K562 (cell line): Measurements from ENCODE around the gene DGKE. TPM values are rescaled to one million over a fixed set of nuclear protein-coding genes. Genes with fewer than 3 reads are reported as not detected.

Experiments
- ATAC-seq: fragments of 200-7000 bp; cut with Tn5 transposase; 3 replicates; pipeline ENCODE4 v1.9.1; 2020; ENCODE audit warnings: moderate library complexity
- BruUV-seq: library from RNA; stranded (reverse); fragments of 400-500 nt; replicated peaks from 2 replicates; lab custom pipeline; 2021; lab: Mats Ljungman, UMichigan
- CTCF ChIA-PET: fragments of 300-600 bp; formaldehyde crosslinking; extraction: SDS; loops from one replicate; lab custom pipeline; 2021; ENCODE audit warnings: low intra/inter-chr PET ratio; lab: Yijun Ruan, JAX
- POLR2A ChIA-PET: fragments of 300-600, 350-650 bp; sonication (Branson Sonifier 250); formaldehyde crosslinking; extraction: SDS; loops from one replicate; lab custom pipeline; 2021; ENCODE audit warnings: antibody characterized with exemption, inconsistent platforms; lab: Yijun Ruan, JAX
- DNase-seq, 4 experiments: peaks; one replicate each; pipeline versions ENCODE4 v3.0.0 to v3.0.0-alpha.2; 2011 to 2018; ENCODE audit warnings: low spot score in 3 of 4, mixed read lengths in 3 of 4; ENCODE audit errors: extremely low read depth in 1 of 4
- FAIRE-seq: peaks from 2 replicates; lab custom pipeline; 2011; peaks lifted over from hg19 to GRCh38; lab: Jason Lieb, UNC
- H2AFZ ChIP-seq: 2 replicates; pipeline ENCODE4 v1.6.0; 2011; ENCODE audit warnings: low read depth, low read length, control low read depth, inconsistent platforms
- H3K27ac ChIP-seq: fragments of 200-600 bp; 3 replicates; pipeline ENCODE4 v1.8.0; 2011; ENCODE audit warnings: low read depth, mild to moderate bottlenecking, control low read depth, inconsistent platforms, low read length, moderate library complexity, mixed read lengths; ENCODE audit errors: extremely low read depth
- H3K27me3 ChIP-seq, 2 experiments: fragments of 300-600 bp in 1 of 2; 2 replicates in 1 of 2; 3 replicates in 1 of 2; pipeline versions ENCODE4 v1.6.0 to v1.8.0; 2011; ENCODE audit warnings: inconsistent platforms in 2 of 2, low read length in 2 of 2, mild to moderate bottlenecking in 1 of 2, mixed read lengths in 1 of 2, moderate library complexity in 1 of 2; ENCODE audit not compliant: control insufficient read depth in 2 of 2, insufficient read depth in 2 of 2
- H3K36me3 ChIP-seq: fragments of 300-600 bp; 3 replicates; pipeline ENCODE4 v1.8.0; 2011; ENCODE audit warnings: mild to moderate bottlenecking, low read length, inconsistent platforms; ENCODE audit not compliant: control insufficient read depth, insufficient read depth
- H3K4me1 ChIP-seq, 2 experiments: fragments of 200-600 bp in 1 of 2; replicated peaks in 1 of 2; 2 replicates in 1 of 2; 3 replicates in 1 of 2; pipeline versions ENCODE4 v1.5.1 to v1.8.0; 2011; ENCODE audit warnings: inconsistent platforms in 2 of 2, low read length in 2 of 2, mild to moderate bottlenecking in 1 of 2, mixed read lengths in 1 of 2, moderate library complexity in 1 of 2; ENCODE audit not compliant: control insufficient read depth in 2 of 2, insufficient read depth in 2 of 2
- H3K4me2 ChIP-seq: 2 replicates; pipeline ENCODE4 v1.6.1; 2011; ENCODE audit warnings: low read length, control low read depth, inconsistent platforms, mixed read lengths; ENCODE audit not compliant: insufficient read depth
- H3K4me3 ChIP-seq: fragments of 200-600 bp; sonication (generic), shearing (Covaris generic); 2 replicates; pipeline ENCODE4 v1.5.1; 2016; ENCODE audit warnings: control low read depth, inconsistent platforms
- H3K79me2 ChIP-seq: fragments of 200-600 bp; 3 replicates; pipeline ENCODE4 v1.8.0; 2011; ENCODE audit warnings: low read length, inconsistent platforms; ENCODE audit not compliant: control insufficient read depth, insufficient read depth
- H3K9ac ChIP-seq, 2 experiments: 2 replicates each; pipeline versions ENCODE4 v1.6.0 to v1.6.1; 2011; ENCODE audit warnings: low read depth in 2 of 2, low read length in 2 of 2, control low read depth in 1 of 2, inconsistent platforms in 1 of 2, mild to moderate bottlenecking in 1 of 2, mixed read lengths in 1 of 2; ENCODE audit not compliant: insufficient read depth in 1 of 2
- H3K9me1 ChIP-seq: one replicate; pipeline ENCODE4 v1.6.0; 2011; ENCODE audit warnings: inconsistent platforms, mild to moderate bottlenecking, low read length, moderate library complexity; ENCODE audit not compliant: control insufficient read depth, insufficient read depth
- H3K9me3 ChIP-seq: replicated peaks from 2 replicates; pipeline ENCODE4 v1.5.1; 2011; ENCODE audit warnings: low read depth, low read length, inconsistent platforms; ENCODE audit not compliant: control insufficient read depth, insufficient read depth
- H4K20me1 ChIP-seq: replicated peaks from 2 replicates; pipeline ENCODE4 v1.6.1; 2011; ENCODE audit warnings: low read length, inconsistent platforms, mixed read lengths; ENCODE audit not compliant: control insufficient read depth, insufficient read depth
- MEIS2 ChIP-seq: fragments of 450-650 bp; IDR thresholded peaks from 2 replicates; pipeline ENCODE4 v1.6.1; 2014; ENCODE audit warnings: mild to moderate bottlenecking; ENCODE audit not compliant: partially characterized antibody
- WGBS: fragments of 100-300 bp; shearing (Covaris generic); methylation state at CpG from one replicate; pipeline ENCODE4 v1.1.6; 2016; ENCODE audit warnings: low coverage, mixed read lengths; ENCODE audit not compliant: insufficient coverage; ENCODE audit errors: missing lambda C conversion rate; 5-methylcytosine and 5-hydroxymethylcytosine counted together
- in situ Hi-C: fragments of 300-500 bp; cut with MboI; formaldehyde crosslinking; loops from 4 replicates; pipeline ENCODE4 v1.15.0; 2018; ENCODE audit warnings: inconsistent platforms, mixed read lengths
- intact Hi-C: fragments of 100-400 bp; cut with micrococcal nuclease; formaldehyde crosslinking; loops from 2 replicates; pipeline ENCODE4 v1.14.2; 2022
- polyA plus RNA-seq, 8 experiments: library from polyadenylated mRNA; depleted of rRNA in 4 of 8; stranded (reverse) in 5 of 8; unstranded in 3 of 8; fragments of >200 nt; fragmentation: Nextera tagmentation in 2 of 8; fragmentation: Illumina TruSeq in 1 of 8; extraction: Ambion mirVana in 2 of 8; extraction: Trizol in 1 of 8; gene quantifications; 2 replicates each; pipeline versions ENCODE4 v1.2.1 to v1.2.3, GENCODE V29; 2011 to 2014; ENCODE audit warnings: inconsistent platforms in 1 of 8, missing spikeins in 1 of 8
- total RNA-seq, 7 experiments: library from RNA; depleted of rRNA in 6 of 7; stranded (reverse); fragments of >200 nt in 6 of 7; fragmentation: Illumina TruSeq in 2 of 7; extraction: Trizol in 2 of 7; gene quantifications; 2 replicates each; pipeline versions ENCODE4 v1.2.1 to v1.2.3, GENCODE V29; 2011 to 2021; ENCODE audit warnings: low replicate concordance in 1 of 7
- TF ChIP-seq, protein P1 (sequence below): IDR thresholded peaks from 2 replicates; pipeline ENCODE4 v1.6.1; 2016; ENCODE audit warnings: missing genetic modification characterization, missing compliant biosample characterization

Gene DGKE
- total and polyA plus RNA-seq, 9 of the 15 experiments (the other 6 are each of a cell fraction or from before 2014, with no cell fraction given), result 1.3 to 9.9 (median 5.9) TPM

DNA sequence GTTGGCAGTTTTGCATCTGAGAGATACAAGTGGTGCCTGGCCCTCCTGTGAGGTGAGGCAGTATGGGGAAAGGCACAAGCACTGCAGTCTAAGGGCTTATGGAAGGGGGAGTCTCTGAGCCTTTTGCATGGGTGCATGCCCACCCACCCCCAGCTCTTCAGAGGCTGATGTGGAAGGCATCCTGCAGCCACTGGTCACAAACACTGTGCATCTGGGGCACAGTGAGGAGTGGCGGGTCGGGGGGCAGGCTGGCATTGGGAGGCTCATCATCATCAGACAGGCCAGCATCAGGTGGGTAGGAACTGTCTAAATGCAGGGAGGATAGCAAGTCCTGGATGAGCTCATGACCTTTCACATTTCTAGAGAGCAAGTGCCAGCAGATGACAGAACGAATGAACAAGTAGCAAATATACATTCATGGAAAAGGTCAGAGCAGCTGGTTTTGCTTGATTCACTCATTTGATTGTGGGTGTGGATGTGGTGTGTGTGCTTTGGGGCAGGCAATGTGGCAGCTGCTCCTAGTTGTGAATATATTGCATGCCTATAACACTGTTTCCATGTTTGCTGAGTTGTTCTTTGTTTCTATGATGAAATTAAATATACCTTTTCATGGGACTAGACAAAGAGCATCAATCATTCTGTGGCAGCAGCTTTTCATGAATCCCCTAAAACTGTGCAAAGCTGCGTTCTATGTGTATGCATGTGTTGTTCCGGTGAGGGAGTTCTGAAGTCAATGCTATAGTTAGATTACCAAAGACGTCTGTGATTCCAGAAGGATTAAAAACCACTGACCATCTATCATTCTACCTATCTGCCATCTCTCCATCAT is 50.7 kb downstream of the DGKE start:
- intact Hi-C loops, result no loop called here
- POLR2A ChIA-PET, result interaction anchor here (0.9 to 2.1 kb wide), 5 partner anchors 10 to 28 kb away, joined by 3 to 4 read pairs (median 4); no protein-coding TSS in a partner anchor
- TF ChIP-seq MEIS2, result peak; percentile 8
- TF ChIP-seq, protein P1, sequence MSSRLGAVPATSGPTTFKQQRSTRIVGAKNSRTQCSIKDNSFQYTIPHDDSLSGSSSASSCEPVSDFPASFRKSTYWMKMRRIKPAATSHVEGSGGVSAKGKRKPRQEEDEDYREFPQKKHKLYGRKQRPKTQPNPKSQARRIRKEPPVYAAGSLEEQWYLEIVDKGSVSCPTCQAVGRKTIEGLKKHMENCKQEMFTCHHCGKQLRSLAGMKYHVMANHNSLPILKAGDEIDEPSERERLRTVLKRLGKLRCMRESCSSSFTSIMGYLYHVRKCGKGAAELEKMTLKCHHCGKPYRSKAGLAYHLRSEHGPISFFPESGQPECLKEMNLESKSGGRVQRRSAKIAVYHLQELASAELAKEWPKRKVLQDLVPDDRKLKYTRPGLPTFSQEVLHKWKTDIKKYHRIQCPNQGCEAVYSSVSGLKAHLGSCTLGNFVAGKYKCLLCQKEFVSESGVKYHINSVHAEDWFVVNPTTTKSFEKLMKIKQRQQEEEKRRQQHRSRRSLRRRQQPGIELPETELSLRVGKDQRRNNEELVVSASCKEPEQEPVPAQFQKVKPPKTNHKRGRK (tag), result no peak

More for the DNA sequence above, 50.7 kb downstream of the DGKE start:
- no TSS peak for BruUV-seq
- 52% methylated on average over 6 of the region's 6 CpGs for WGBS
- H3K79me2 ChIP-seq, result no peaks in the 10 kb centered on the region
- CTCF ChIA-PET, result no interaction called here
- H3K36me3 ChIP-seq, result peaks cover 19% of the 10 kb centered on the region
- DNase-seq, result no peak
- H3K27me3 ChIP-seq, result no peaks in the 10 kb centered on the region
- H4K20me1 ChIP-seq, result no peaks in the 10 kb centered on the region
- H3K9me3 ChIP-seq, result no peaks in the 10 kb centered on the region
- ATAC-seq, result no peak
- no peak overlapping the region for H2AFZ ChIP-seq
- in situ Hi-C loops, result no loop called here
- H3K9ac ChIP-seq, result no peak overlapping the region
- H3K27ac ChIP-seq, result no peak overlapping the region
- no peak overlapping the region for H3K4me2 ChIP-seq
- no peaks in the 10 kb centered on the region for H3K9me1 ChIP-seq
- no peak for FAIRE-seq
- H3K4me3 ChIP-seq, result no peak overlapping the region
- H3K4me1 ChIP-seq, result no peaks in the 10 kb centered on the region
